IPS-18a (cell line): ENCODE data around the gene FAM50A.

Source experiments
- H3K27ac ChIP-seq: one replicate; pipeline ENCODE4 v1.5.1; 2013; ENCODE audit warnings: low read length
- H3K27me3 ChIP-seq: one replicate; pipeline ENCODE4 v1.6.1; 2013; ENCODE audit warnings: mild to moderate bottlenecking, low read length; ENCODE audit not compliant: control insufficient read depth, insufficient read depth
- H3K36me3 ChIP-seq: one replicate; pipeline ENCODE4 v1.6.1; 2013; ENCODE audit warnings: low read depth, low read length; ENCODE audit not compliant: control insufficient read depth
- H3K4me1 ChIP-seq: one replicate; pipeline ENCODE4 v1.6.1; 2013; ENCODE audit warnings: low read depth, low read length; ENCODE audit not compliant: control insufficient read depth
- H3K4me3 ChIP-seq: one replicate; pipeline ENCODE4 v1.5.1; 2013; ENCODE audit warnings: low read length
- H3K9ac ChIP-seq: one replicate; pipeline ENCODE4 v1.6.1; 2013; ENCODE audit warnings: mild to moderate bottlenecking, low read length, moderate library complexity
- H3K9me3 ChIP-seq: one replicate; pipeline ENCODE4 v1.6.1; 2013; ENCODE audit warnings: low read depth, low read length; ENCODE audit not compliant: control insufficient read depth

Gene FAM50A

GRCh38 chrX:154419688-154420401 is 24.1 kb upstream of the FAM50A start:
- Histone ChIP-seq H3K9ac (no peak overlapping the region), H3K9me3 (peaks cover 11% of the 10 kb centered on the region), H3K27ac (no peak overlapping the region), H3K36me3 (no peaks in the 10 kb centered on the region), H3K4me1 (no peaks in the 10 kb centered on the region), H3K27me3 (no peaks in the 10 kb centered on the region), H3K4me3 (no peak overlapping the region)

GRCh38 chrX:154420402-154420756 is 23.6 kb upstream of the FAM50A start:
- Histone ChIP-seq H3K4me1 (no peaks in the 10 kb centered on the region), H3K27me3 (no peaks in the 10 kb centered on the region), H3K9ac (no peak overlapping the region), H3K36me3 (no peaks in the 10 kb centered on the region), H3K9me3 (peaks cover 8% of the 10 kb centered on the region), H3K27ac (no peak overlapping the region), H3K4me3 (no peak overlapping the region)

GRCh38 chrX:154426916-154427770 is 16.8 kb upstream of the FAM50A start:
- Histone ChIP-seq H3K4me1 (no peaks in the 10 kb centered on the region), H3K9me3 (peaks cover 4% of the 10 kb centered on the region), H3K9ac (no peak overlapping the region), H3K27me3 (no peaks in the 10 kb centered on the region), H3K4me3 (no peak overlapping the region), H3K27ac (no peak overlapping the region), H3K36me3 (no peaks in the 10 kb centered on the region)

GRCh38 chrX:154428176-154429171 is 15.5 kb upstream of the FAM50A start, which contains the start of gene ATP6AP1:
Gene ATP6AP1, plus strand, starts transcription at chrX:154428677. Its CDS starts 16 bp downstream, at chrX:154428693.
- Histone ChIP-seq H3K4me3 (peak within 1 kb of the TSS; percentile 59), H3K36me3 (no peaks in the 10 kb centered on the region), H3K27me3 (no peaks in the 10 kb centered on the region), H3K9ac (no peak within 1 kb of the TSS), H3K27ac (no peak within 1 kb of the TSS), H3K9me3 (peaks cover 4% of the 10 kb centered on the region), H3K4me1 (no peaks in the 10 kb centered on the region)

GRCh38 chrX:154429711-154430110 is 14.2 kb upstream of the FAM50A start:
- no peaks in the 10 kb centered on the region for H3K36me3 ChIP-seq
- peak overlapping the region; percentile 59 for H3K4me3 ChIP-seq
- peaks cover 4% of the 10 kb centered on the region for H3K9me3 ChIP-seq
- no peak overlapping the region for H3K27ac ChIP-seq
- no peaks in the 10 kb centered on the region for H3K27me3 ChIP-seq
- no peak overlapping the region for H3K9ac ChIP-seq
- H3K4me1 ChIP-seq: no peaks in the 10 kb centered on the region

- Histone ChIP-seq H3K4me1 (no peaks in the 10 kb centered on the region), H3K36me3 (no peaks in the 10 kb centered on the region), H3K9ac (no peak overlapping the region), H3K4me3 (no peak overlapping the region), H3K9me3 (peaks cover 4% of the 10 kb centered on the region), H3K27me3 (no peaks in the 10 kb centered on the region), H3K27ac (no peak overlapping the region)
Measured at GRCh38 chrX:154430479-154430878, 13.5 kb upstream of the FAM50A start.

GRCh38 chrX:154430916-154431315 is 13.0 kb upstream of the FAM50A start:
- no peaks in the 10 kb centered on the region for H3K36me3 ChIP-seq
- H3K9ac ChIP-seq: no peak overlapping the region
- H3K27me3 ChIP-seq: no peaks in the 10 kb centered on the region
- H3K4me1 ChIP-seq: no peaks in the 10 kb centered on the region
- H3K9me3 ChIP-seq: peaks cover 4% of the 10 kb centered on the region
- H3K4me3 ChIP-seq: no peak overlapping the region
- no peak overlapping the region for H3K27ac ChIP-seq

GRCh38 chrX:154431341-154431740 is 12.6 kb upstream of the FAM50A start:
- no peaks in the 10 kb centered on the region for H3K27me3 ChIP-seq
- no peak overlapping the region for H3K9ac ChIP-seq
- no peaks in the 10 kb centered on the region for H3K4me1 ChIP-seq
- H3K36me3 ChIP-seq: no peaks in the 10 kb centered on the region
- peaks cover 4% of the 10 kb centered on the region for H3K9me3 ChIP-seq
- H3K27ac ChIP-seq: no peak overlapping the region
- no peak overlapping the region for H3K4me3 ChIP-seq

GRCh38 chrX:154432210-154432609 is 11.7 kb upstream of the FAM50A start:
- Histone ChIP-seq H3K36me3 (no peaks in the 10 kb centered on the region), H3K4me1 (no peaks in the 10 kb centered on the region), H3K9me3 (peaks cover under 1% of the 10 kb centered on the region), H3K27ac (no peak overlapping the region), H3K4me3 (no peak overlapping the region), H3K9ac (no peak overlapping the region), H3K27me3 (no peaks in the 10 kb centered on the region)

- H3K27ac ChIP-seq: no peak overlapping the region
Measured at GRCh38 chrX:154433605-154434004, 10.3 kb upstream of the FAM50A start.

More at GRCh38 chrX:154433605-154434004, 10.3 kb upstream of the FAM50A start:
- no peaks in the 10 kb centered on the region for H3K4me1 ChIP-seq
- H3K4me3 ChIP-seq: no peak overlapping the region
- no peaks in the 10 kb centered on the region for H3K9me3 ChIP-seq
- H3K9ac ChIP-seq: no peak overlapping the region
- H3K27me3 ChIP-seq: no peaks in the 10 kb centered on the region
- H3K36me3 ChIP-seq: no peaks in the 10 kb centered on the region
